Endothelial cell of umbilical vein (primary cell): ENCODE measurements around the gene HDGFL2. TPM values are rescaled to one million over a fixed set of nuclear protein-coding genes. Genes with fewer than 3 reads are reported as not detected.

Source experiments
- BruUV-seq: library from RNA; stranded (reverse); fragments of 400-500 nt; replicated peaks from 2 replicates; lab custom pipeline; 2021; lab: Mats Ljungman, UMichigan
- CTCF ChIA-PET: fragments of 300-600, 350-600 bp; sonication (Branson Sonifier 250); formaldehyde crosslinking; loops from one replicate; lab custom pipeline; 2021; ENCODE audit warnings: antibody characterized with exemption, inconsistent platforms; lab: Charles Lee
- POLR2A ChIA-PET: fragments of 300-600, 350-600 bp; sonication (Branson Sonifier 250); formaldehyde crosslinking; loops from one replicate; lab custom pipeline; 2021; ENCODE audit warnings: antibody characterized with exemption, inconsistent platforms; lab: Charles Lee
- DNase-seq: peaks from one replicate; pipeline ENCODE4 v3.0.0-alpha.2; 2011; ENCODE audit warnings: low read depth, low spot score
- FAIRE-seq: peaks from 2 replicates; lab custom pipeline; 2011; peaks lifted over from hg19 to GRCh38; lab: Jason Lieb, UNC
- H2AFZ ChIP-seq: 2 replicates; pipeline ENCODE4 v1.6.0; 2012; ENCODE audit warnings: low read depth, low read length, control low read depth, inconsistent platforms
- H3K27ac ChIP-seq: 2 replicates; pipeline ENCODE4 v1.5.1; 2011; ENCODE audit warnings: low read depth, mild to moderate bottlenecking, control low read depth, low read length, moderate library complexity; ENCODE audit not compliant: insufficient read depth
- H3K27me3 ChIP-seq, 2 experiments: 2 replicates each; pipeline versions ENCODE4 v1.6.0 to v1.6.1; 2011; ENCODE audit warnings: low read length in 2 of 2, mixed read lengths in 1 of 2; ENCODE audit not compliant: control insufficient read depth in 2 of 2, insufficient read depth in 2 of 2
- H3K36me3 ChIP-seq, 2 experiments: 2 replicates in 1 of 2; 3 replicates in 1 of 2; pipeline ENCODE4 v1.5.1; 2011; ENCODE audit warnings: low read length in 2 of 2, mild to moderate bottlenecking in 1 of 2, moderate library complexity in 1 of 2; ENCODE audit not compliant: control insufficient read depth in 2 of 2, insufficient read depth in 2 of 2; ENCODE audit errors: extremely low read depth in 1 of 2
- H3K4me1 ChIP-seq: 3 replicates; pipeline ENCODE4 v1.5.1; 2011; ENCODE audit warnings: mild to moderate bottlenecking, low read length; ENCODE audit not compliant: control insufficient read depth, insufficient read depth; ENCODE audit errors: extremely low read depth
- H3K4me2 ChIP-seq: 2 replicates; pipeline ENCODE4 v1.6.1; 2011; ENCODE audit warnings: low read length, control low read depth, mixed read lengths; ENCODE audit not compliant: insufficient read depth
- H3K4me3 ChIP-seq, 3 experiments: fragments of 200-600 bp in 1 of 3; sonication (generic), shearing (Covaris generic) in 1 of 3; replicated peaks in 1 of 3; 2 replicates each; pipeline ENCODE4 v1.5.1; 2011 to 2016; ENCODE audit warnings: control low read depth in 3 of 3, low read length in 3 of 3, mild to moderate bottlenecking in 2 of 3, inconsistent platforms in 1 of 3, low read depth in 1 of 3, moderate library complexity in 1 of 3; ENCODE audit not compliant: insufficient read depth in 1 of 3
- H3K79me2 ChIP-seq: 2 replicates; pipeline ENCODE4 v1.6.0; 2012; ENCODE audit warnings: low read length, inconsistent platforms; ENCODE audit not compliant: control insufficient read depth, insufficient read depth
- H3K9ac ChIP-seq: replicated peaks from 2 replicates; pipeline ENCODE3; 2011; ENCODE audit warnings: low read length, control low read depth; ENCODE audit not compliant: insufficient read depth; ENCODE audit errors: extremely low read depth
- H3K9me1 ChIP-seq: replicated peaks from 3 replicates; pipeline ENCODE4 v1.6.0; 2011; ENCODE audit warnings: mild to moderate bottlenecking, low read length; ENCODE audit not compliant: control insufficient read depth, insufficient read depth; ENCODE audit errors: extremely low read depth
- H3K9me3 ChIP-seq: replicated peaks from 2 replicates; pipeline ENCODE4 v1.5.1; 2012; ENCODE audit warnings: low read length, inconsistent platforms; ENCODE audit not compliant: control insufficient read depth, insufficient read depth
- H4K20me1 ChIP-seq: replicated peaks from 2 replicates; pipeline ENCODE3; 2011; ENCODE audit warnings: mild to moderate bottlenecking, low read length; ENCODE audit not compliant: control insufficient read depth, insufficient read depth; ENCODE audit errors: extremely low read depth
- EZH2 ChIP-seq: IDR thresholded peaks from 2 replicates; pipeline ENCODE4 v1.6.1; 2012; ENCODE audit warnings: borderline replicate concordance, low read depth, mild to moderate bottlenecking, moderate library complexity, low read length, inconsistent platforms; ENCODE audit not compliant: severe bottlenecking
- FOS ChIP-seq: IDR thresholded peaks from 2 replicates; pipeline ENCODE4 v1.6.1; 2011; ENCODE audit warnings: mild to moderate bottlenecking, low read length, moderate library complexity, borderline replicate concordance; ENCODE audit not compliant: insufficient read depth
- GATA2 ChIP-seq: IDR thresholded peaks from 2 replicates; pipeline ENCODE4 v1.7.0; 2011; ENCODE audit warnings: low read depth, mild to moderate bottlenecking, moderate library complexity, mixed read lengths, low read length; ENCODE audit not compliant: insufficient read length, insufficient read depth
- JUN ChIP-seq: IDR thresholded peaks from 2 replicates; pipeline ENCODE4 v1.6.1; 2011; ENCODE audit warnings: borderline replicate concordance, low read depth; ENCODE audit not compliant: insufficient read length, insufficient read depth
- MYC ChIP-seq: IDR thresholded peaks from one replicate; pipeline ENCODE4 v1.6.1; 2011; ENCODE audit warnings: mild to moderate bottlenecking, low read depth, low read length
- POLR2A ChIP-seq: IDR thresholded peaks from 2 replicates; pipeline ENCODE4 v1.6.1; 2012; ENCODE audit warnings: low read depth, mild to moderate bottlenecking, control low read depth, low read length
- POLR2AphosphoS5 ChIP-seq: IDR thresholded peaks from 2 replicates; pipeline ENCODE4 v1.6.1; 2012; ENCODE audit warnings: low read depth, mild to moderate bottlenecking, control low read depth, low read length, moderate library complexity; ENCODE audit not compliant: insufficient read depth
- dilution Hi-C: fragments of 300-500 bp; cut with MboI; formaldehyde crosslinking; loops from one replicate; pipeline ENCODE4 v1.15.0; 2019; ENCODE audit warnings: low sequenced_read_pairs; ENCODE audit not compliant: extremely low pct_ligation_motif_present
- intact Hi-C: fragments of 100-400 bp; cut with micrococcal nuclease; formaldehyde crosslinking; loops from one replicate; pipeline ENCODE4 v1.10.0; 2022
- polyA plus RNA-seq, 4 experiments: library from polyadenylated mRNA; depleted of rRNA in 3 of 4; stranded (reverse) in 3 of 4; unstranded in 1 of 4; fragments of >200 nt; gene quantifications; 2 replicates each; pipeline versions ENCODE4 v1.2.1 to v1.2.3, GENCODE V29; 2011 to 2012; ENCODE audit warnings: missing spikeins in 1 of 4
- total RNA-seq: library from RNA; stranded (reverse); gene quantifications from 2 replicates; pipeline ENCODE4 v1.2.3, GENCODE V29; 2021
- TF ChIP-seq, protein P1 (sequence below): IDR thresholded peaks from 2 replicates; pipeline ENCODE4 v1.6.1; 2011; ENCODE audit not compliant: insufficient read depth, insufficient read length
- TF ChIP-seq, protein P2 (sequence below), 2 donors: IDR thresholded peaks; 1 replicate in 1 of 2; 2 replicates in 1 of 2; pipeline ENCODE4 v1.5.1; 2011; ENCODE audit warnings: low read length in 2 of 2, mild to moderate bottlenecking in 2 of 2, moderate library complexity in 2 of 2, control low read depth in 1 of 2, inconsistent platforms in 1 of 2, low read depth in 1 of 2; ENCODE audit not compliant: insufficient read depth in 1 of 2; ENCODE audit errors: extremely low read depth in 1 of 2

Gene HDGFL2
- total and polyA plus RNA-seq, 2 donors (not counting 3 experiments of a cell fraction or from before 2014, with no cell fraction given) = 39.1 to 79.6 TPM

DNA sequence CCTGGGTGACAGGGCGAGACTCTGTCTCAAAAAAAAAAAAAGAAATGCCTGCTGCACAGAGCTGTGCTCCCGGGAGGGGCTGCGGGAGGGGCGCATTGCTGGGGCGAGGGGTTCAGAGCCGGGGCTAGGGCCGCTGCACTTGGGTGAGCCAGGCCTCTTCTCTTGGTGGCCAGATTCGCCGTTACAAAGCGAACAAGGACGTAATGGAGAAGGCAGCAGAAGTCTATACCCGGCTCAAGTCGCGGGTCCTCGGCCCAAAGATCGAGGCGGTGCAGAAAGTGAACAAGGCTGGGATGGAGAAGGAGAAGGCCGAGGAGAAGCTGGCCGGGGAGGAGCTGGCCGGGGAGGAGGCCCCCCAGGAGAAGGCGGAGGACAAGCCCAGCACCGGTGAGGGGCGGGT lies 27.2 kb downstream of the HDGFL2 start:
- H3K9me1 ChIP-seq = no peaks in the 10 kb centered on the region
- no peaks in the 10 kb centered on the region for H3K9me3 ChIP-seq
- CTCF ChIA-PET = interaction anchor here (1.1 kb wide), 1 partner anchor 26 kb away, joined by 5 read pairs; no protein-coding TSS in a partner anchor
- POLR2A ChIA-PET = no interaction called here
- no peaks in the 10 kb centered on the region for H3K4me1 ChIP-seq
- H3K79me2 ChIP-seq = no peaks in the 10 kb centered on the region
- H3K27ac ChIP-seq = no peak overlapping the region
- peaks cover 2 to 40% of the 10 kb centered on the region in 2 experiments for H3K36me3 ChIP-seq
- H3K4me3 ChIP-seq = no peak overlapping the region
- no peak for FAIRE-seq
- no peak for TF ChIP-seq MYC
- TF ChIP-seq, protein P1, sequence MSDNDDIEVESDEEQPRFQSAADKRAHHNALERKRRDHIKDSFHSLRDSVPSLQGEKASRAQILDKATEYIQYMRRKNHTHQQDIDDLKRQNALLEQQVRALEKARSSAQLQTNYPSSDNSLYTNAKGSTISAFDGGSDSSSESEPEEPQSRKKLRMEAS = no peak
- no peak for TF ChIP-seq FOS
- TF ChIP-seq POLR2A = no peak
- no peak for TF ChIP-seq EZH2
- TF ChIP-seq JUN = no peak
- TF ChIP-seq GATA2 = no peak
- TF ChIP-seq POLR2AphosphoS5 = no peak
- TF ChIP-seq, protein P2, sequence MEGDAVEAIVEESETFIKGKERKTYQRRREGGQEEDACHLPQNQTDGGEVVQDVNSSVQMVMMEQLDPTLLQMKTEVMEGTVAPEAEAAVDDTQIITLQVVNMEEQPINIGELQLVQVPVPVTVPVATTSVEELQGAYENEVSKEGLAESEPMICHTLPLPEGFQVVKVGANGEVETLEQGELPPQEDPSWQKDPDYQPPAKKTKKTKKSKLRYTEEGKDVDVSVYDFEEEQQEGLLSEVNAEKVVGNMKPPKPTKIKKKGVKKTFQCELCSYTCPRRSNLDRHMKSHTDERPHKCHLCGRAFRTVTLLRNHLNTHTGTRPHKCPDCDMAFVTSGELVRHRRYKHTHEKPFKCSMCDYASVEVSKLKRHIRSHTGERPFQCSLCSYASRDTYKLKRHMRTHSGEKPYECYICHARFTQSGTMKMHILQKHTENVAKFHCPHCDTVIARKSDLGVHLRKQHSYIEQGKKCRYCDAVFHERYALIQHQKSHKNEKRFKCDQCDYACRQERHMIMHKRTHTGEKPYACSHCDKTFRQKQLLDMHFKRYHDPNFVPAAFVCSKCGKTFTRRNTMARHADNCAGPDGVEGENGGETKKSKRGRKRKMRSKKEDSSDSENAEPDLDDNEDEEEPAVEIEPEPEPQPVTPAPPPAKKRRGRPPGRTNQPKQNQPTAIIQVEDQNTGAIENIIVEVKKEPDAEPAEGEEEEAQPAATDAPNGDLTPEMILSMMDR (IDR thresholded peaks at IDR 0.05; ENCODE audit: extremely low read depth in 1 of 2, insufficient read depth in 1 of 2, low read depth in 1 of 2, low read length in 2 of 2) = no peak
- no peaks in the 10 kb centered on the region for H3K27me3 ChIP-seq
- H3K4me2 ChIP-seq = no peak overlapping the region
- H3K9ac ChIP-seq = no peak overlapping the region
- no peak for DNase-seq
- dilution Hi-C loops (no loop called here), intact Hi-C loops (no loop called here)
- H4K20me1 ChIP-seq = no peaks in the 10 kb centered on the region
- H2AFZ ChIP-seq = no peak overlapping the region
- BruUV-seq = no TSS peak
